Measurements from ENCODE around the gene ARHGAP18. TPM values are rescaled to one million over a fixed set of nuclear protein-coding genes. Genes with fewer than 3 reads are reported as not detected.
A peak's percentile ranks its signal among the peaks of the same experiment; 100 is the strongest.

The ARHGAP18 gene
- total RNA-seq, 1 experiment from 2014 or later = 2.4 TPM

DNA sequence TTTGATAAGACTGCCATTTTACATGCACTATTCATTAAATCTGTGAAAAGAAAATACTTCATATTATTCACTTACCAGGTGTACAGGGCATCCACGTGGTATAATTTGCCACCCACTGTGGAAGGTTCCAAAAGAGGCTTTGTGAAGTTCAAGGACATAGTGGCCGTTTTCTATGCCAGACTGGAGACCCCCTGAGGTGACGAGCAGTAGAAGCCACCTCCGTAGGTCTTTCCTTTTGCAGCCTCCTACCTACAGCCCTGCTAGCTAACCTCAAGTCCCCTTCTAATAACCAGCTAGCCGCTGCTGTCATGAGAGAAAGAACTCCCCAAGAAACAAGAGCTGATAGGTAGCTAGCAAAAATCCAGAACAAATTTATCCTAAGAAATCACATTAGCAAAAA lies 110.5 kb downstream of the ARHGAP18 start:
- Histone ChIP-seq H3K4me1 (ENCODE audit: insufficient read depth, low read length) (no peaks in the 10 kb centered on the region), H3K27me3 (ENCODE audit: insufficient read depth, low read length) (no peaks in the 10 kb centered on the region), H2AK5ac (ENCODE audit: insufficient read length, low read length) (no peak overlapping the region), H3K56ac (ENCODE audit: insufficient read length, low read depth, low read length) (no peak overlapping the region), H2AFZ (ENCODE audit: low read length) (no peak overlapping the region), H3K23me2 (ENCODE audit: insufficient read length, low read depth, low read length, poor library complexity, severe bottlenecking) (no peaks in the 10 kb centered on the region), H4K91ac (ENCODE audit: insufficient read length, low read depth, low read length) (no peak overlapping the region), H3K4me2 (ENCODE audit: insufficient read depth, insufficient read length, low read length) (no peak overlapping the region), H3K23ac (ENCODE audit: insufficient read length, low read depth, low read length) (no peak overlapping the region), H3K18ac (ENCODE audit: insufficient read length, low read depth, low read length) (no peak overlapping the region), H3T11ph (ENCODE audit: low read length) (no peak overlapping the region), H3K4ac (ENCODE audit: low read depth, low read length) (no peak overlapping the region), H3K27ac (ENCODE audit: insufficient read length, low read depth, low read length) (no peak overlapping the region), H2BK5ac (ENCODE audit: insufficient read length, low read length) (no peak overlapping the region), H4K20me1 (ENCODE audit: control insufficient read depth, insufficient read depth, insufficient read length) (no peaks in the 10 kb centered on the region), H4K8ac (replicated peaks; ENCODE audit: insufficient read length, low read depth, low read length) (no peak overlapping the region), H3K79me1 (ENCODE audit: insufficient read depth, low read depth, low read length, poor library complexity, severe bottlenecking) (no peaks in the 10 kb centered on the region), H2BK120ac (ENCODE audit: low read depth, low read length, poor library complexity, severe bottlenecking) (no peak overlapping the region), H3K79me2 (ENCODE audit: insufficient read depth, low read length) (no peaks in the 10 kb centered on the region), H2BK15ac (ENCODE audit: low read depth, low read length) (no peak overlapping the region), H2BK20ac (ENCODE audit: low read depth, low read length, poor library complexity, severe bottlenecking) (no peak overlapping the region), H2BK12ac (ENCODE audit: insufficient read length, low read depth, low read length) (no peak overlapping the region), H3K9me3 (ENCODE audit: control insufficient read depth, low read depth, low read length) (no peaks in the 10 kb centered on the region), H4K5ac (ENCODE audit: insufficient read length, low read depth, low read length) (no peak overlapping the region), H3K9ac (ENCODE audit: extremely low read depth, insufficient read length, low read length) (no peak overlapping the region), H3K14ac (ENCODE audit: insufficient read depth, low read length) (no peak overlapping the region)
- Mint-ChIP-seq H3K36me3 (ENCODE audit: insufficient read depth in 1 of 3, low read depth in 3 of 3) (no peaks in the 10 kb centered on the region), H3K4me1 (peaks cover 5 to 6% of the 10 kb centered on the region in 2 experiments), H3K27me3 (ENCODE audit: low read depth) (no peaks in the 10 kb centered on the region), H3K9me3 (no peaks in the 10 kb centered on the region), H3K4me3 (no peak overlapping the region), H3K27ac (no peak overlapping the region; a peak in 1 of 7 replicates)
- no CpG with 5 or more reads among the region's 5 CpGs for WGBS (ENCODE audit: extremely low coverage, insufficient read length, low lambda C conversion rate)
- peak; percentile 39 for DNase-seq
- TF ChIP-seq, protein P1, sequence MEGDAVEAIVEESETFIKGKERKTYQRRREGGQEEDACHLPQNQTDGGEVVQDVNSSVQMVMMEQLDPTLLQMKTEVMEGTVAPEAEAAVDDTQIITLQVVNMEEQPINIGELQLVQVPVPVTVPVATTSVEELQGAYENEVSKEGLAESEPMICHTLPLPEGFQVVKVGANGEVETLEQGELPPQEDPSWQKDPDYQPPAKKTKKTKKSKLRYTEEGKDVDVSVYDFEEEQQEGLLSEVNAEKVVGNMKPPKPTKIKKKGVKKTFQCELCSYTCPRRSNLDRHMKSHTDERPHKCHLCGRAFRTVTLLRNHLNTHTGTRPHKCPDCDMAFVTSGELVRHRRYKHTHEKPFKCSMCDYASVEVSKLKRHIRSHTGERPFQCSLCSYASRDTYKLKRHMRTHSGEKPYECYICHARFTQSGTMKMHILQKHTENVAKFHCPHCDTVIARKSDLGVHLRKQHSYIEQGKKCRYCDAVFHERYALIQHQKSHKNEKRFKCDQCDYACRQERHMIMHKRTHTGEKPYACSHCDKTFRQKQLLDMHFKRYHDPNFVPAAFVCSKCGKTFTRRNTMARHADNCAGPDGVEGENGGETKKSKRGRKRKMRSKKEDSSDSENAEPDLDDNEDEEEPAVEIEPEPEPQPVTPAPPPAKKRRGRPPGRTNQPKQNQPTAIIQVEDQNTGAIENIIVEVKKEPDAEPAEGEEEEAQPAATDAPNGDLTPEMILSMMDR (conservative IDR thresholded peaks at IDR 0.05) = no peak
